H1 (cell line): ENCODE results near the gene ENTREP3. TPM values are rescaled to one million over a fixed set of nuclear protein-coding genes. Genes with fewer than 3 reads are reported as not detected.

Experiments
- ASH2L ChIP-seq: fragments of 200-600, 300-600 bp; sonication (generic); IDR thresholded peaks from one replicate; pipeline ENCODE4 v1.7.1; 2017; ENCODE audit warnings: low read length
- CREB1 ChIP-seq: IDR thresholded peaks from 2 replicates; pipeline ENCODE4 v1.6.1; 2012; ENCODE audit warnings: inconsistent platforms
- GTF2F1 ChIP-seq: IDR thresholded peaks from 2 replicates; pipeline ENCODE4 v1.6.1; 2012; ENCODE audit warnings: low read depth, low read length, improper control_type of control experiment, borderline replicate concordance
- TBP ChIP-seq: IDR thresholded peaks from 2 replicates; pipeline ENCODE4 v1.6.1; 2011; ENCODE audit warnings: low read depth, low read length, improper control_type of control experiment
- polyA plus RNA-seq, 7 experiments: library from polyadenylated mRNA; depleted of rRNA in 3 of 7; stranded (reverse) in 5 of 7; unstranded in 2 of 7; fragments of >200 nt in 5 of 7; fragments of 200-250 nt in 2 of 7; gene quantifications; 1 replicate in 5 of 7; 2 replicates in 1 of 7; 4 replicates in 1 of 7; pipeline versions ENCODE4 v1.2.1 to v1.2.3, GENCODE V29; 2011 to 2013; ENCODE audit warnings: missing spikeins in 2 of 7, mixed read lengths in 2 of 7
- total RNA-seq: library from RNA; stranded (reverse); fragmentation: NEBNext Ultra II Directional; extraction: Animal tissue kit (Norgen Biotek cat#: 25700); gene quantifications from 2 replicates; pipeline ENCODE4 v1.2.1, GENCODE V29; 2021

Gene ENTREP3
- total and polyA plus RNA-seq, 2 of the 8 experiments (the other 6 are each of a cell fraction or from before 2014, with no cell fraction given), result 22.8 to 52.2 TPM

DNA sequence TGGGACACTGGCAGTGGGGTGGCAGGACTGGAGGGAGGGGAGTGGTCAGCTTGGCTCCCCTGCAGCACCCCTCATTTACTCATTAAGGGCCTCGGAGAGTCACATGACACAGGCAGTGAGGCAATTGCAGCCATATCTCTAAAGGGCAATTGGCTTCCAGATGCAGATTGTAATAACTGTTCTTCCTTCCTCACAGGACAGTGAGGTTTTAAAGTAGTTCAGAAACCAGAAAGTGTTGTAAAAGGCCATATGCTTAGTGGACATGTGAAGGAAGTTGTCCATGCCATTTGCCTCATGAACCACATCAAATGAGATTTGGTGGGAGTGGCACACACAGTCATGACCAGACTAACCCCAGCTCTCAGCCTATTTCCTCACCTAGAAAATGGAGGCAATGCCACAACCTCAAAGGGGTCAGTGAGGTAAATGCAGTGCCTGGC is 35.7 kb downstream of the ENTREP3 start (continued):
- TF ChIP-seq ASH2L, result no peak
- no peak for TF ChIP-seq CREB1
- no peak for TF ChIP-seq TBP
- TF ChIP-seq GTF2F1, result no peak
